SKM-1 (cell line): Measurements from ENCODE around the gene CTXND1.

Experiments
- DNase-seq: peaks from one replicate; lab custom pipeline; 2025; ENCODE audit not compliant: unreplicated experiment; lab: John Stamatoyannopoulos, UW

CTXND1 gene

GRCh38 chr15:80183306-80183705, 68.7 kb downstream of the CTXND1 start:
- no peak for DNase-seq

GRCh38 chr15:80182611-80183261, 69.3 kb downstream of the CTXND1 start:
- no peak for DNase-seq

GRCh38 chr15:80180986-80181385, 71.0 kb downstream of the CTXND1 start:
- DNase-seq: no peak

- DNase-seq: no peak
Observed at GRCh38 chr15:80180468-80180867, 71.5 kb downstream of the CTXND1 start.

- no peak for DNase-seq
Observed at GRCh38 chr15:80179935-80180334, 72.1 kb downstream of the CTXND1 start.

- DNase-seq: no peak
Observed at GRCh38 chr15:80179025-80179759, 72.8 kb downstream of the CTXND1 start.

- no peak for DNase-seq
Observed at GRCh38 chr15:80177156-80177555, 74.9 kb downstream of the CTXND1 start.

- no peak for DNase-seq
Observed at GRCh38 chr15:80176443-80176842, 75.6 kb downstream of the CTXND1 start.

GRCh38 chr15:80175436-80175835, 76.6 kb downstream of the CTXND1 start:
- no peak for DNase-seq

GRCh38 chr15:80174017-80174746, 77.8 kb downstream of the CTXND1 start:
- no peak for DNase-seq

GRCh38 chr15:80173022-80173759, 78.8 kb downstream of the CTXND1 start:
- DNase-seq: no peak

- no peak for DNase-seq
Observed at GRCh38 chr15:80172401-80172800, 79.6 kb downstream of the CTXND1 start.

GRCh38 chr15:80171787-80172186, 80.2 kb downstream of the CTXND1 start:
- no peak for DNase-seq

GRCh38 chr15:80170596-80170995, 81.4 kb downstream of the CTXND1 start:
- no peak for DNase-seq

GRCh38 chr15:80169768-80170357, 82.2 kb downstream of the CTXND1 start:
- DNase-seq: no peak

- DNase-seq: no peak
Observed at GRCh38 chr15:80168421-80168820, 83.6 kb downstream of the CTXND1 start.

GRCh38 chr15:80167936-80168335, 84.1 kb downstream of the CTXND1 start:
- no peak for DNase-seq

GRCh38 chr15:80163897-80164296, 88.1 kb downstream of the CTXND1 start:
- DNase-seq: no peak

- DNase-seq: no peak
Observed at GRCh38 chr15:80163217-80163616, 88.8 kb downstream of the CTXND1 start.

- DNase-seq: no peak
Observed at GRCh38 chr15:80162059-80162554, 89.9 kb downstream of the CTXND1 start.
